B cell (primary cell): ENCODE measurements around the gene ACO2. TPM values are rescaled to one million over a fixed set of nuclear protein-coding genes. Genes with fewer than 3 reads are reported as not detected.

Experiments used
- ATAC-seq: fragments of 200-7000 bp; cut with Tn5 transposase; one replicate; pipeline ENCODE4 v1.10.0; 2021; ENCODE audit warnings: low read depth, mild to moderate bottlenecking, moderate number of reproducible peaks, moderate library complexity
- CTCF ChIA-PET: fragments of 350-600 bp; sonication (Branson Sonifier 250); formaldehyde crosslinking; loops from one replicate; lab custom pipeline; 2021; ENCODE audit warnings: antibody characterized with exemption, inconsistent platforms; lab: Charles Lee
- POLR2A ChIA-PET: fragments of 350-600 bp; sonication (Branson Sonifier 250); formaldehyde crosslinking; loops from one replicate; lab custom pipeline; 2021; ENCODE audit warnings: antibody characterized with exemption; lab: Charles Lee
- DNase-seq: peaks from one replicate; pipeline ENCODE4 v3.0.0; 2013
- H2AFZ ChIP-seq: 2 replicates; pipeline ENCODE4 v1.6.1; 2012; ENCODE audit warnings: mild to moderate bottlenecking, low read depth, low read length; ENCODE audit not compliant: insufficient read depth, poor library complexity, severe bottlenecking
- H3K27ac ChIP-seq, 2 donors: 1 replicate in 1 of 2; 2 replicates in 1 of 2; pipeline ENCODE4 v1.5.1; 2012 to 2013; ENCODE audit warnings: low read length in 2 of 2, mild to moderate bottlenecking in 2 of 2, moderate library complexity in 1 of 2
- H3K27me3 ChIP-seq, 4 experiments: fragments of 200-600 bp in 1 of 4; sonication (generic) in 1 of 4; replicated peaks in 1 of 4; 1 replicate in 2 of 4; 2 replicates in 2 of 4; pipeline versions ENCODE4 v1.6.1 to v1.7.0; 2013 to 2016; ENCODE audit warnings: low read length in 3 of 4, mild to moderate bottlenecking in 2 of 4, mixed read lengths in 1 of 4, moderate library complexity in 1 of 4; ENCODE audit not compliant: insufficient read depth in 4 of 4, control insufficient read depth in 3 of 4; ENCODE audit errors: control extremely low read depth in 1 of 4
- H3K36me3 ChIP-seq, 2 experiments: replicated peaks in 1 of 2; 1 replicate in 1 of 2; 2 replicates in 1 of 2; pipeline versions ENCODE4 v1.6.1 to v1.7.1; 2013; ENCODE audit warnings: low read length in 1 of 2; ENCODE audit not compliant: insufficient read depth in 2 of 2, control insufficient read depth in 1 of 2; ENCODE audit errors: control extremely low read depth in 1 of 2, extremely low read depth in 1 of 2
- H3K4me1 ChIP-seq, 2 donors: fragments of 200-600 bp in 1 of 2; sonication (generic) in 1 of 2; 1 replicate in 1 of 2; 2 replicates in 1 of 2; pipeline versions ENCODE4 v1.5.1 to v1.6.1; 2013 to 2017; ENCODE audit warnings: low read length in 2 of 2; ENCODE audit not compliant: control insufficient read depth in 2 of 2, insufficient read depth in 2 of 2
- H3K4me2 ChIP-seq: replicated peaks from 2 replicates; pipeline ENCODE3; 2012; ENCODE audit warnings: mild to moderate bottlenecking, low read depth, low read length; ENCODE audit not compliant: poor library complexity, severe bottlenecking
- H3K4me3 ChIP-seq, 5 experiments: fragments of 200-600 bp in 1 of 5; sonication (generic) in 1 of 5; 1 replicate in 3 of 5; 2 replicates in 2 of 5; pipeline versions ENCODE4 v1.5.1 to v1.7.0; 2011 to 2016; ENCODE audit warnings: low read length in 4 of 5, mild to moderate bottlenecking in 4 of 5, low read depth in 2 of 5, control low read depth in 1 of 5, moderate library complexity in 1 of 5; ENCODE audit not compliant: insufficient read depth in 1 of 5; ENCODE audit errors: control extremely low read depth in 1 of 5, extremely low read depth in 1 of 5
- H3K79me2 ChIP-seq: fragments of 200-600 bp; sonication (generic); one replicate; pipeline ENCODE4 v1.6.0; 2016; ENCODE audit warnings: low read length; ENCODE audit not compliant: control insufficient read depth, insufficient read depth
- H3K9ac ChIP-seq: fragments of 200-600 bp; sonication (generic); 2 replicates; pipeline ENCODE4 v1.6.1; 2017; ENCODE audit warnings: mild to moderate bottlenecking, low read length, moderate library complexity
- H3K9me3 ChIP-seq, 3 donors: one replicate each; pipeline versions ENCODE4 v1.6.1 to v1.7.1; 2013; ENCODE audit warnings: low read length in 2 of 3; ENCODE audit not compliant: control insufficient read depth in 2 of 3, insufficient read depth in 1 of 3; ENCODE audit errors: control extremely low read depth in 1 of 3
- H4K20me1 ChIP-seq: 2 replicates; pipeline ENCODE4 v1.6.0; 2012; ENCODE audit warnings: mild to moderate bottlenecking, low read length; ENCODE audit not compliant: insufficient read depth, control insufficient read depth, poor library complexity, severe bottlenecking
- H3K27ac Mint-ChIP-seq: one replicate; pipeline ENCODE4 v1.8.0; 2021; ENCODE audit warnings: mixed read lengths
- H3K27me3 Mint-ChIP-seq: one replicate; pipeline ENCODE4 v1.8.0; 2021; ENCODE audit warnings: mixed read lengths
- H3K4me1 Mint-ChIP-seq: one replicate; pipeline ENCODE4 v1.8.0; 2021; ENCODE audit warnings: mixed read lengths
- H3K4me3 Mint-ChIP-seq: one replicate; pipeline ENCODE4 v1.8.0; 2021; ENCODE audit warnings: mixed read lengths
- H3K9me3 Mint-ChIP-seq: one replicate; pipeline ENCODE4 v1.8.0; 2022; ENCODE audit warnings: mixed read lengths; ENCODE audit not compliant: insufficient read depth
- EZH2 ChIP-seq: IDR thresholded peaks from 2 replicates; pipeline ENCODE4 v1.6.1; 2012; ENCODE audit warnings: borderline replicate concordance, low read depth, mild to moderate bottlenecking, moderate library complexity, low read length; ENCODE audit not compliant: insufficient read depth, poor library complexity, severe bottlenecking
- WGBS: methylation state at CpG from one replicate; pipeline ENCODE4 v1.1.5; 2013; ENCODE audit warnings: missing lambda C conversion rate; ENCODE audit not compliant: insufficient coverage; 5-methylcytosine and 5-hydroxymethylcytosine counted together
- intact Hi-C: fragments of 100-400 bp; cut with micrococcal nuclease; formaldehyde crosslinking; loops from one replicate; pipeline ENCODE4 v1.10.0; 2022
- polyA plus RNA-seq: library from polyadenylated mRNA; depleted of rRNA; stranded (reverse); fragments of >200 nt; gene quantifications from 2 replicates; pipeline ENCODE4 v1.2.3, GENCODE V29; 2012
- total RNA-seq, 2 donors: library from RNA; stranded (reverse); fragments of 120-200 nt in 1 of 2; gene quantifications; 1 replicate in 1 of 2; 2 replicates in 1 of 2; pipeline versions ENCODE4 v1.2.3 to v1.2.4, GENCODE V29; 2013 to 2022
- TF ChIP-seq, protein P1 (sequence below): fragments of 200-600 bp; IDR thresholded peaks from one replicate; pipeline ENCODE4 v1.8.0; 2022; ENCODE audit warnings: antibody characterized with exemption, mild to moderate bottlenecking

Gene ACO2
- total and polyA plus RNA-seq, 2 donors (not counting 1 experiment from before 2014, with no cell fraction given), result 91.5 to 91.7 TPM

DNA sequence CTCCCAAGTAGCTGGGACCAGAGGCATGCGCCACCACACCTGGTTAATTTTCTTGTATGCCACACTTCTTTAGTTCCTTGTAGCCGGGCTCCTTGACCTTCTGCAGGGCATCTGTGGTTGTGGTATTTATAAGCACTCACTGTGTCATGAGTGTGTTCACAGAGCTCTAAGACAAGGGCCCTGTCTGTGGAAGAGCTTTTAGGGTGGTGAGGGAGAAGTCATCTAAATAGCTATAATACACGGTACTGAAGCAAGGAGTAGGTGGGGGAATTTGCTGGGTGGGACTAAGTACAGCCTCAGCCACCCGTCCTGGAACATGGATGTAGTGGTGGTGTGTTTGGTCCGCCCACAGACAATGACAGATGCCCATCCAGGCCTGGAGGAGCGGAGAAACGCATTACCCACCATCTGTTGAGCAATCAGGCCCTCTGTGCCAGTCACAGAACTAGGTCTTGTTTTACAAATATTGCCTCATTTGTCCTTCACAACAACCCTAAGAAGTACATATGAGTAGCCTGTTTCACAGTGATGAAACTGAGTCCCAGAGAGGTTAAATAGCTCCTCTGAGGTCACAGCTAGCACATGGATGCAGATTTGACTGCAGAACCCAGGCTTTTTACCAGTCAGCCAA is 10.1 kb downstream of the ACO2 start:
- Histone ChIP-seq H3K4me2 (peak overlapping the region; percentile 75), H2AFZ (peak overlapping the region; percentile 12), H3K79me2 (peaks cover 90% of the 10 kb centered on the region), H3K27ac (peak overlapping the region; percentile 82 to 86), H3K36me3 (peaks cover 3 to 10% of the 10 kb centered on the region in 2 experiments), H3K4me1 (peaks cover 78 to 89% of the 10 kb centered on the region in 2 donors), H3K27me3 (no peaks in the 10 kb centered on the region), H3K9ac (peak overlapping the region; percentile 46), H3K4me3 (peak overlapping the region in 4 of 5 experiments; percentile 3 to 25 (median 20)), H4K20me1 (peaks cover 22% of the 10 kb centered on the region), H3K9me3 (peaks cover 0 to 10% (median 0%) of the 10 kb centered on the region in 3 donors)
- ChIA-PET POLR2A (interaction anchor here (0.6 to 4.5 kb wide), 8 partner anchors 10 to 188 kb away, joined by 3 to 60 read pairs (median 4); partner anchors contain the start of genes ACO2, PHF5A and TOB2), CTCF (interaction anchor here (0.9 to 4.2 kb wide), 12 partner anchors 10 to 76 kb away, joined by 3 to 32 read pairs (median 7); partner anchors contain the start of genes ACO2 and PHF5A)
- DNase-seq (peak; percentile 59), ATAC-seq (peak; percentile 62)
- Mint-ChIP-seq H3K4me1 (peaks cover 77% of the 10 kb centered on the region), H3K4me3 (peak overlapping the region; percentile 76), H3K9me3 (no peaks in the 10 kb centered on the region), H3K27me3 (no peaks in the 10 kb centered on the region), H3K27ac (peak overlapping the region; percentile 95)
- 13% methylated on average over 2 of the region's 7 CpGs for whole genome bisulfite sequencing
- TF ChIP-seq EZH2, result no peak
- TF ChIP-seq, protein P1, sequence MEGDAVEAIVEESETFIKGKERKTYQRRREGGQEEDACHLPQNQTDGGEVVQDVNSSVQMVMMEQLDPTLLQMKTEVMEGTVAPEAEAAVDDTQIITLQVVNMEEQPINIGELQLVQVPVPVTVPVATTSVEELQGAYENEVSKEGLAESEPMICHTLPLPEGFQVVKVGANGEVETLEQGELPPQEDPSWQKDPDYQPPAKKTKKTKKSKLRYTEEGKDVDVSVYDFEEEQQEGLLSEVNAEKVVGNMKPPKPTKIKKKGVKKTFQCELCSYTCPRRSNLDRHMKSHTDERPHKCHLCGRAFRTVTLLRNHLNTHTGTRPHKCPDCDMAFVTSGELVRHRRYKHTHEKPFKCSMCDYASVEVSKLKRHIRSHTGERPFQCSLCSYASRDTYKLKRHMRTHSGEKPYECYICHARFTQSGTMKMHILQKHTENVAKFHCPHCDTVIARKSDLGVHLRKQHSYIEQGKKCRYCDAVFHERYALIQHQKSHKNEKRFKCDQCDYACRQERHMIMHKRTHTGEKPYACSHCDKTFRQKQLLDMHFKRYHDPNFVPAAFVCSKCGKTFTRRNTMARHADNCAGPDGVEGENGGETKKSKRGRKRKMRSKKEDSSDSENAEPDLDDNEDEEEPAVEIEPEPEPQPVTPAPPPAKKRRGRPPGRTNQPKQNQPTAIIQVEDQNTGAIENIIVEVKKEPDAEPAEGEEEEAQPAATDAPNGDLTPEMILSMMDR, result no peak
- intact Hi-C loops, result loop anchor here (1.0 to 2.0 kb wide), 3 partner anchors 10 to 31 kb away; partner anchors contain the start of gene ACO2
